Thyroid gland (tissue), 4 donors: ENCODE data around the gene SLC25A4.

Source experiments
- POLR2A ChIP-seq, 2 donors: fragments of 450-650 bp; IDR thresholded peaks; one replicate each; pipeline ENCODE4 v1.6.1; 2017; ENCODE audit warnings: antibody characterized with exemption in 2 of 2, mild to moderate bottlenecking in 2 of 2, moderate library complexity in 1 of 2
- TF ChIP-seq, protein P1 (sequence below), 6 experiments: fragments of 200-600 bp in 3 of 6; fragments of 450-650 bp in 3 of 6; sonication (generic) in 3 of 6; IDR thresholded peaks; one replicate each; pipeline ENCODE4 v1.5.1; 2016 to 2019; ENCODE audit warnings: antibody characterized with exemption in 6 of 6, mild to moderate bottlenecking in 2 of 6, inconsistent platforms in 1 of 6, moderate library complexity in 1 of 6

DNA sequence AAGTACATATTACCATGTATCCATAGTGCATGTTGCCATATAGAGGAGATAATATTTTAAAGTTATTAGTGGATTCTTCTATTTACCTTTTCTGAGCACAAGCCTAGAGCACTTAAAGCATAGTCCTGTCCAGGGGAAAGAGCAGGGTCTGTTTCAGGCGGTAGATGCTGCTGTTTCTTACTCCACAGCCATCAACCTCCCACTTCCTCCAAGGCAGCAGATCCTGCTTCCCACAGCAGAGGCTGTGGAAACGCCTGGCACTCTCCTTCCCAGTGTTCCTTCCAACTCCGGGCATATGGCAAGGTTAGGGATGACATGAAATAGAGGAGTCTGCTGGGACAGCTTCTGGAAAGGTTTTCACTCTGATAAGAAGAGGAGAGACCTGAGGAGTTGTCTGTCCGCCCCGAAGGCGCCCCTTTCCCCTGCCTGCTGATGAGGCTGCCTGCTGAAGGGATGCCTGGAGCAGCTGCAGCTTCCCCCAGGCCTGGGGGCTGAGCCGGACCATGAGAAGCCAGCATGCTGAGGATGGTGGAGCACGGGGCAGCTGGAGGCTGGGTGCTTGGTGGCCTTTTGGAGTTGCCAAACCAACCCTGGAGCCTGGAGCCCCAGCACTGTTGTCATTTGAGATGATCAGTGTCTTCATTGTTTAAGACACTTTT lies 43.9 kb upstream of the SLC25A4 start:
- TF ChIP-seq, protein P1, sequence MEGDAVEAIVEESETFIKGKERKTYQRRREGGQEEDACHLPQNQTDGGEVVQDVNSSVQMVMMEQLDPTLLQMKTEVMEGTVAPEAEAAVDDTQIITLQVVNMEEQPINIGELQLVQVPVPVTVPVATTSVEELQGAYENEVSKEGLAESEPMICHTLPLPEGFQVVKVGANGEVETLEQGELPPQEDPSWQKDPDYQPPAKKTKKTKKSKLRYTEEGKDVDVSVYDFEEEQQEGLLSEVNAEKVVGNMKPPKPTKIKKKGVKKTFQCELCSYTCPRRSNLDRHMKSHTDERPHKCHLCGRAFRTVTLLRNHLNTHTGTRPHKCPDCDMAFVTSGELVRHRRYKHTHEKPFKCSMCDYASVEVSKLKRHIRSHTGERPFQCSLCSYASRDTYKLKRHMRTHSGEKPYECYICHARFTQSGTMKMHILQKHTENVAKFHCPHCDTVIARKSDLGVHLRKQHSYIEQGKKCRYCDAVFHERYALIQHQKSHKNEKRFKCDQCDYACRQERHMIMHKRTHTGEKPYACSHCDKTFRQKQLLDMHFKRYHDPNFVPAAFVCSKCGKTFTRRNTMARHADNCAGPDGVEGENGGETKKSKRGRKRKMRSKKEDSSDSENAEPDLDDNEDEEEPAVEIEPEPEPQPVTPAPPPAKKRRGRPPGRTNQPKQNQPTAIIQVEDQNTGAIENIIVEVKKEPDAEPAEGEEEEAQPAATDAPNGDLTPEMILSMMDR (IDR thresholded peaks at IDR 0.05): no peak
- no peak for TF ChIP-seq POLR2A (IDR thresholded peaks at IDR 0.05)
